ENCODE data around the gene STX18.

GRCh38 chr4:4377732-4378460 lies 164.0 kb downstream of the STX18 start:
- TF ChIP-seq, protein P1, sequence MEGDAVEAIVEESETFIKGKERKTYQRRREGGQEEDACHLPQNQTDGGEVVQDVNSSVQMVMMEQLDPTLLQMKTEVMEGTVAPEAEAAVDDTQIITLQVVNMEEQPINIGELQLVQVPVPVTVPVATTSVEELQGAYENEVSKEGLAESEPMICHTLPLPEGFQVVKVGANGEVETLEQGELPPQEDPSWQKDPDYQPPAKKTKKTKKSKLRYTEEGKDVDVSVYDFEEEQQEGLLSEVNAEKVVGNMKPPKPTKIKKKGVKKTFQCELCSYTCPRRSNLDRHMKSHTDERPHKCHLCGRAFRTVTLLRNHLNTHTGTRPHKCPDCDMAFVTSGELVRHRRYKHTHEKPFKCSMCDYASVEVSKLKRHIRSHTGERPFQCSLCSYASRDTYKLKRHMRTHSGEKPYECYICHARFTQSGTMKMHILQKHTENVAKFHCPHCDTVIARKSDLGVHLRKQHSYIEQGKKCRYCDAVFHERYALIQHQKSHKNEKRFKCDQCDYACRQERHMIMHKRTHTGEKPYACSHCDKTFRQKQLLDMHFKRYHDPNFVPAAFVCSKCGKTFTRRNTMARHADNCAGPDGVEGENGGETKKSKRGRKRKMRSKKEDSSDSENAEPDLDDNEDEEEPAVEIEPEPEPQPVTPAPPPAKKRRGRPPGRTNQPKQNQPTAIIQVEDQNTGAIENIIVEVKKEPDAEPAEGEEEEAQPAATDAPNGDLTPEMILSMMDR (IDR thresholded peaks at IDR 0.05) = no peak
- TF ChIP-seq EZH2phosphoT487 (IDR thresholded peaks at IDR 0.05) = no peak

Measured in neural progenitor cell (in vitro differentiated cells).